RWPE2 (cell line): ENCODE data around the gene SORL1.

Experiments used
- ATAC-seq: fragments of 200-7000 bp; cut with Tn5 transposase; 3 replicates; pipeline ENCODE4 v1.9.1; 2021; ENCODE audit warnings: low read depth
- DNase-seq: peaks from one replicate; pipeline ENCODE4 v3.0.0-alpha.2; 2020; ENCODE audit warnings: low spot score
- H3K27ac ChIP-seq: fragments of 450-650 bp; 2 replicates; pipeline ENCODE4 v1.5.1; 2017; ENCODE audit warnings: mild to moderate bottlenecking; ENCODE audit not compliant: poor library complexity, severe bottlenecking
- H3K27me3 ChIP-seq: fragments of 250-450 bp; sonication (Bioruptor Pico); 2 replicates; pipeline ENCODE4 v1.5.1; 2021; ENCODE audit warnings: mild to moderate bottlenecking, moderate library complexity; ENCODE audit not compliant: insufficient read depth, poor library complexity, severe bottlenecking
- H3K36me3 ChIP-seq: fragments of 250-450 bp; sonication (Bioruptor Pico); 2 replicates; pipeline ENCODE4 v1.5.1; 2020; ENCODE audit warnings: low read depth, mild to moderate bottlenecking, moderate library complexity
- H3K4me1 ChIP-seq: fragments of 250-450 bp; sonication (Bioruptor Pico); 2 replicates; pipeline ENCODE4 v1.5.1; 2021; ENCODE audit warnings: mild to moderate bottlenecking, moderate library complexity; ENCODE audit not compliant: insufficient read depth, poor library complexity, severe bottlenecking
- H3K4me3 ChIP-seq: fragments of 250-450 bp; sonication (Bioruptor Pico); 2 replicates; pipeline ENCODE4 v1.5.1; 2021; ENCODE audit warnings: mild to moderate bottlenecking, moderate library complexity; ENCODE audit not compliant: severe bottlenecking
- H3K9me3 ChIP-seq: fragments of 250-450 bp; sonication (Bioruptor Pico); 2 replicates; pipeline ENCODE4 v1.5.1; 2021; ENCODE audit warnings: mild to moderate bottlenecking, moderate library complexity; ENCODE audit not compliant: severe bottlenecking
- TF ChIP-seq, protein P1 (sequence below): fragments of 450-650 bp; IDR thresholded peaks from one replicate; pipeline ENCODE4 v1.5.1; 2017; ENCODE audit warnings: mild to moderate bottlenecking, moderate library complexity; ENCODE audit not compliant: poor library complexity, severe bottlenecking

Gene SORL1

DNA sequence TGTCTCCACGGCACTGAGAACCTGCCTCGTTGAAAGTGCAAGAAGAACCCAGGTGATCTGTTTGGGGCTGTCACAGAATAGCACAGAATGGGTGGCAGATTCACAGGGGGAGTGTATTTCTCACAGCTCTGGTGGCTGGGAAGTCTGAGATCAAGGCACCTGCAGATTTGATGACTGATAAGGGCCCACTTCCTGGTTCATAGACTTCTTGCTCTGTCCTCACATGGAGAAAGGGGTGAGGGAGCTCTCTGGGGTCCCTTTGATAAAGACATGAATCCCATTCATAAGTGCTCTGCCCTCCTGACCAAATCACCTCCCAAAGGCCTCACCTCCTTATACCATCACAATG, 199.1 kb downstream of the SORL1 start:
- H3K27me3 ChIP-seq: no peaks in the 10 kb centered on the region
- H3K36me3 ChIP-seq: no peaks in the 10 kb centered on the region
- H3K9me3 ChIP-seq: no peaks in the 10 kb centered on the region
- TF ChIP-seq, protein P1, sequence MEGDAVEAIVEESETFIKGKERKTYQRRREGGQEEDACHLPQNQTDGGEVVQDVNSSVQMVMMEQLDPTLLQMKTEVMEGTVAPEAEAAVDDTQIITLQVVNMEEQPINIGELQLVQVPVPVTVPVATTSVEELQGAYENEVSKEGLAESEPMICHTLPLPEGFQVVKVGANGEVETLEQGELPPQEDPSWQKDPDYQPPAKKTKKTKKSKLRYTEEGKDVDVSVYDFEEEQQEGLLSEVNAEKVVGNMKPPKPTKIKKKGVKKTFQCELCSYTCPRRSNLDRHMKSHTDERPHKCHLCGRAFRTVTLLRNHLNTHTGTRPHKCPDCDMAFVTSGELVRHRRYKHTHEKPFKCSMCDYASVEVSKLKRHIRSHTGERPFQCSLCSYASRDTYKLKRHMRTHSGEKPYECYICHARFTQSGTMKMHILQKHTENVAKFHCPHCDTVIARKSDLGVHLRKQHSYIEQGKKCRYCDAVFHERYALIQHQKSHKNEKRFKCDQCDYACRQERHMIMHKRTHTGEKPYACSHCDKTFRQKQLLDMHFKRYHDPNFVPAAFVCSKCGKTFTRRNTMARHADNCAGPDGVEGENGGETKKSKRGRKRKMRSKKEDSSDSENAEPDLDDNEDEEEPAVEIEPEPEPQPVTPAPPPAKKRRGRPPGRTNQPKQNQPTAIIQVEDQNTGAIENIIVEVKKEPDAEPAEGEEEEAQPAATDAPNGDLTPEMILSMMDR: no peak
- H3K27ac ChIP-seq: no peak overlapping the region
- H3K4me1 ChIP-seq: peaks cover 11% of the 10 kb centered on the region
- ATAC-seq: no peak
- H3K4me3 ChIP-seq: no peak overlapping the region
- no peak for DNase-seq

DNA sequence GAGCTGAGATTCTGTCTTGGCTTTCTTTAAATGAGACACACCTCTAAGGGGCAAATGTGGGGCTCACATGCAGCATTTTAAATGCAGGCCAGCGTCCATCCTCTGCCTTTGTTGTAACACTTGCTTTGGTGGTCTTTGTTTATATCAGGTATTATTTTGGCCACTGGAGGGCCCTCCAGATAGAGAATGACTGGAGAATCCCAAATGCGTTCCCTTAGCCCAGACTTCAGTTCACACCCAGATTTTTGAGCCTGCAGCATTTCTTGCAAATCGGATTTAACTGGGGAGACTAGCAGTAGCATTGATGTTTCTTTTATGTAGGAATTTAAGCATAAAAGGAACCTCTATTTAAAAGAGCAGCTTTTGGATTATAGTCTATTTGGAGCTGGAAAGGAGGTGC, 200.9 kb downstream of the SORL1 start:
- Histone ChIP-seq H3K4me3 (no peak overlapping the region), H3K27ac (no peak overlapping the region), H3K36me3 (no peaks in the 10 kb centered on the region), H3K27me3 (no peaks in the 10 kb centered on the region), H3K9me3 (no peaks in the 10 kb centered on the region), H3K4me1 (peaks cover 12% of the 10 kb centered on the region)
- TF ChIP-seq, protein P1: peak; percentile 36
- no peak for ATAC-seq
- DNase-seq: no peak

DNA sequence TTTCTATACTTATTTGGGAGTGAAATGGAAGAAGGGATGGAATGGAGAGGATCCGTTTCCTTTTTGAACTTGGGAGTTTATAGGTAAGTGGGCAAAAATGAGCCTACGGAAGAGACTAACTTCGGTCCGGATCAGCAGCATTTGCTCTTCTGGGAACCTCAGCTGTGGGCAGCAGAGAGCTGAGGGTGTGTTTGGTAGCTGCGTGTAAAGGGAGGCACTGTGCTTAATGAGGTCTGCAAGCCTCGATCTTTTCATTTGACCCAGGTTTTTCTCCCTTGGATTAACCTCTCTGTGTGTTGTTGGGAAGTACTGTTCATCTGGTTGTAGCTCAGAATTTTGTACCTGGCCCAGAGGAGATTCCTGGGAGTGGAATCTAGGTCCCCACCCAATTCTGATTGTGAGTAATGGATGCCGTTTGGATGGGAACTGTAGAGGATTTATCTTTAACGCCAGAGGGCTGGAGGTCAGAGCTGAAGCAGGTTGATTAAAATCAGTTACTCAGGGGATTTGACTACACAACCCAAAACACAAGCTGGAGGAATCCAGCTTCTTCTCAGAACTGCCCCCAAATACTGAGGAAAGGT, 202.2 kb downstream of the SORL1 start:
- TF ChIP-seq, protein P1: no peak
- H3K4me1 ChIP-seq: peaks cover 12% of the 10 kb centered on the region
- H3K4me3 ChIP-seq: no peak overlapping the region
- no peaks in the 10 kb centered on the region for H3K27me3 ChIP-seq
- DNase-seq: no peak
- H3K9me3 ChIP-seq: no peaks in the 10 kb centered on the region
- no peaks in the 10 kb centered on the region for H3K36me3 ChIP-seq
- peak overlapping the region; percentile 84 for H3K27ac ChIP-seq
- no peak for ATAC-seq

DNA sequence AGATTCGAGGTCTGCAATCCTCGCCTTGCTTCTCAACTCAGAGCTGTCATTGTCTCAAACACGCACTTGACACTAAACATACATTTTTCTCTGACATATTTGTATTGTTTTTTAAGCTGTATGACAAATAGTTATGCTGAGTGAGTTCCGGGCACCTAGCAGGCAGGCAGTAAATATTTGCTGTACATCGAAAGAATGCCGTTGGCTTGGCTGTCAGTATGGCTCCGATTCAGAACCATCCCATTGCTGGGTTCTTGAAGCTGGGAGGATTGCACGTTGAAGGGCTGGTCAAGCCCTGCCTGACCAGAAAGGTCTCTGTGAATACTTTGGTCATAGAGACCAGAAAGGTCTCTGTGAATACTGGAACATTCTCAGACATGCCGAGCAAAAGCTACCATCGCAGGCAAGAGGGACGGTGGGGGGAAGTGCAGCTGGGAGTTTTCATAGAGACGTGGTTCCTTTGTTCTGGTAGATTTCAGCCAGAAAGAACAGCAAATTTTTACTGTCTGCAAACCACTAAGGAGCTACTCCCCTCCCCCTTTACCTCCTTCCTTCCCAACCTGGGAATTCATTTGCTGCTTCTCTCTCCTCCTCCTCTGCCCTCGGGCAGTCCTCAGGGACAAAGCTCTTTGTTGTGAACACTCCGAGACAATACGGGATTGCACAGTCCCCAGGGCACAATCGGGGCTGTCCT, 202.9 kb downstream of the SORL1 start:
- Histone ChIP-seq H3K36me3 (no peaks in the 10 kb centered on the region), H3K4me1 (peaks cover 12% of the 10 kb centered on the region), H3K9me3 (no peaks in the 10 kb centered on the region), H3K4me3 (peak overlapping the region; percentile 23), H3K27me3 (no peaks in the 10 kb centered on the region), H3K27ac (peak overlapping the region; percentile 84)
- no peak for DNase-seq
- peak; percentile 20 for ATAC-seq
- TF ChIP-seq, protein P1: no peak
